ENCODE measurements around the gene EPM2AIP1. TPM values are rescaled to one million over a fixed set of nuclear protein-coding genes. Genes with fewer than 3 reads are reported as not detected.

Gene EPM2AIP1
- polyA plus RNA-seq, 1 donor from 2014 or later, result 41.4 TPM

DNA sequence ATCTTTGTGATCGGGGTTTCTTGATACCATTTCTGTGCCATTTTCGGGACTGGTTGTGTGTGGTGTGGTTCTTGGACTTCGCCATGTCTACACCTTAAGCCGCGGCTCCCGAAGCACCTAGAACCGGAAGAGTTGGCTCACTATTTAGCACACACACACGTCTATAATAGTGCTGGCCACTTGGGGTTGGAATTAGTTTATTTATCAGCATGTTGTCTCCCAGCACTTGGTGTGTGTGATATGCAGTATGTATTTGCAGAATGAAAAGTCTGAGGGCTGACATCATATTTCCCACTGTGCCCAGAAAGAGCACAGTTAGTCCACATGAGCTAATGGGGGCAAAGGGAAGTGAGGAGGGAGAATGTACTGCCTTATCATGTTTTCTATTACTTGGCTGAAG lies 24.0 kb upstream of the EPM2AIP1 start:
- Histone ChIP-seq H2AFZ (ENCODE audit: low read depth, low read length) (no peak overlapping the region), H3K27ac (ENCODE audit: low read length) (no peak overlapping the region), H3K9me2 (ENCODE audit: insufficient read depth, low read length) (no peaks in the 10 kb centered on the region), H3K4me2 (ENCODE audit: low read length) (no peak overlapping the region), H3K36me3 (ENCODE audit: insufficient read depth, low read length) (peaks cover 15% of the 10 kb centered on the region), H3K27me3 (ENCODE audit: insufficient read depth, low read depth, low read length) (no peaks in the 10 kb centered on the region), H4K20me1 (ENCODE audit: insufficient read depth) (no peaks in the 10 kb centered on the region), H3K9ac (ENCODE audit: low read length) (no peak overlapping the region), H3F3A (ENCODE audit: insufficient read depth, low read length, poor library complexity, severe bottlenecking) (no peaks in the 10 kb centered on the region), H3K4me3 (ENCODE audit: low read length) (no peak overlapping the region), H3K9me3 (ENCODE audit: low read length) (no peaks in the 10 kb centered on the region), H3K79me2 (replicated peaks; ENCODE audit: insufficient read depth, low read length) (no peaks in the 10 kb centered on the region)
- TF ChIP-seq, protein P1, sequence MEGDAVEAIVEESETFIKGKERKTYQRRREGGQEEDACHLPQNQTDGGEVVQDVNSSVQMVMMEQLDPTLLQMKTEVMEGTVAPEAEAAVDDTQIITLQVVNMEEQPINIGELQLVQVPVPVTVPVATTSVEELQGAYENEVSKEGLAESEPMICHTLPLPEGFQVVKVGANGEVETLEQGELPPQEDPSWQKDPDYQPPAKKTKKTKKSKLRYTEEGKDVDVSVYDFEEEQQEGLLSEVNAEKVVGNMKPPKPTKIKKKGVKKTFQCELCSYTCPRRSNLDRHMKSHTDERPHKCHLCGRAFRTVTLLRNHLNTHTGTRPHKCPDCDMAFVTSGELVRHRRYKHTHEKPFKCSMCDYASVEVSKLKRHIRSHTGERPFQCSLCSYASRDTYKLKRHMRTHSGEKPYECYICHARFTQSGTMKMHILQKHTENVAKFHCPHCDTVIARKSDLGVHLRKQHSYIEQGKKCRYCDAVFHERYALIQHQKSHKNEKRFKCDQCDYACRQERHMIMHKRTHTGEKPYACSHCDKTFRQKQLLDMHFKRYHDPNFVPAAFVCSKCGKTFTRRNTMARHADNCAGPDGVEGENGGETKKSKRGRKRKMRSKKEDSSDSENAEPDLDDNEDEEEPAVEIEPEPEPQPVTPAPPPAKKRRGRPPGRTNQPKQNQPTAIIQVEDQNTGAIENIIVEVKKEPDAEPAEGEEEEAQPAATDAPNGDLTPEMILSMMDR (IDR thresholded peaks at IDR 0.05; ENCODE audit: poor library complexity, severe bottlenecking), result no peak
- TF ChIP-seq MXI1 (conservative IDR thresholded peaks at IDR 0.05; ENCODE audit: poor library complexity, severe bottlenecking), result no peak
- no peak for TF ChIP-seq SMC3 (conservative IDR thresholded peaks at IDR 0.05; ENCODE audit: poor library complexity)
- no peak for TF ChIP-seq EZH2 (IDR thresholded peaks at IDR 0.05; ENCODE audit: borderline replicate concordance, insufficient read depth, low read length, poor library complexity, severe bottlenecking)

DNA sequence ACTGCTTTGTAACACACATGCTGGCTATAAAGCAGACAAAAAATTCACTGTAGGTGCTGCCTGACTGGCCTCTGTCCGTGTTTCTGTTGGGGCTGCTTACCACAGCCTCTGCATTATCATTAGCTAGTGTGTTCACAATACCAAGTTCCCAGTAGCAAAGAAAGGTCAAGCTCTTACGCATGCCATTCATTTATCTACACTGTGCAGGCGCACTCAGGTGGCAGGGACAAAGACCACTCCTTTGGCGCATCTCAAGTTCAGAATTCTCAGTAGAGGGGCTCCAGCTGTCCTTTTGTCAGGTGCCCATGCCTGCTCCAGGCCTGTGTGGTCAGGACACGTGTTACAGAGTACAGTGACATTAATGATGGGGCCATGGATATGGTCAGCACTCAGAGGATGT lies 22.7 kb upstream of the EPM2AIP1 start:
- H3K4me3 ChIP-seq (ENCODE audit: low read length), result no peak overlapping the region
- H2AFZ ChIP-seq (ENCODE audit: low read depth, low read length), result no peak overlapping the region
- no peak overlapping the region for H3K4me2 ChIP-seq (ENCODE audit: low read length)
- TF ChIP-seq RAD21 (conservative IDR thresholded peaks at IDR 0.05), result no peak
- TF ChIP-seq, protein P2, sequence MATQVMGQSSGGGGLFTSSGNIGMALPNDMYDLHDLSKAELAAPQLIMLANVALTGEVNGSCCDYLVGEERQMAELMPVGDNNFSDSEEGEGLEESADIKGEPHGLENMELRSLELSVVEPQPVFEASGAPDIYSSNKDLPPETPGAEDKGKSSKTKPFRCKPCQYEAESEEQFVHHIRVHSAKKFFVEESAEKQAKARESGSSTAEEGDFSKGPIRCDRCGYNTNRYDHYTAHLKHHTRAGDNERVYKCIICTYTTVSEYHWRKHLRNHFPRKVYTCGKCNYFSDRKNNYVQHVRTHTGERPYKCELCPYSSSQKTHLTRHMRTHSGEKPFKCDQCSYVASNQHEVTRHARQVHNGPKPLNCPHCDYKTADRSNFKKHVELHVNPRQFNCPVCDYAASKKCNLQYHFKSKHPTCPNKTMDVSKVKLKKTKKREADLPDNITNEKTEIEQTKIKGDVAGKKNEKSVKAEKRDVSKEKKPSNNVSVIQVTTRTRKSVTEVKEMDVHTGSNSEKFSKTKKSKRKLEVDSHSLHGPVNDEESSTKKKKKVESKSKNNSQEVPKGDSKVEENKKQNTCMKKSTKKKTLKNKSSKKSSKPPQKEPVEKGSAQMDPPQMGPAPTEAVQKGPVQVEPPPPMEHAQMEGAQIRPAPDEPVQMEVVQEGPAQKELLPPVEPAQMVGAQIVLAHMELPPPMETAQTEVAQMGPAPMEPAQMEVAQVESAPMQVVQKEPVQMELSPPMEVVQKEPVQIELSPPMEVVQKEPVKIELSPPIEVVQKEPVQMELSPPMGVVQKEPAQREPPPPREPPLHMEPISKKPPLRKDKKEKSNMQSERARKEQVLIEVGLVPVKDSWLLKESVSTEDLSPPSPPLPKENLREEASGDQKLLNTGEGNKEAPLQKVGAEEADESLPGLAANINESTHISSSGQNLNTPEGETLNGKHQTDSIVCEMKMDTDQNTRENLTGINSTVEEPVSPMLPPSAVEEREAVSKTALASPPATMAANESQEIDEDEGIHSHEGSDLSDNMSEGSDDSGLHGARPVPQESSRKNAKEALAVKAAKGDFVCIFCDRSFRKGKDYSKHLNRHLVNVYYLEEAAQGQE (IDR thresholded peaks at IDR 0.05; ENCODE audit: borderline replicate concordance), result no peak
- TF ChIP-seq MXI1 (conservative IDR thresholded peaks at IDR 0.05; ENCODE audit: poor library complexity, severe bottlenecking), result no peak
- TF ChIP-seq EP300 (conservative IDR thresholded peaks at IDR 0.05; ENCODE audit: poor library complexity, severe bottlenecking), result no peak
- no peak for TF ChIP-seq TAF1 (IDR thresholded peaks at IDR 0.05; ENCODE audit: low read depth)
- no peak for TF ChIP-seq EZH2 (IDR thresholded peaks at IDR 0.05; ENCODE audit: borderline replicate concordance, insufficient read depth, low read length, poor library complexity, severe bottlenecking)
- TF ChIP-seq, protein P1 (IDR thresholded peaks at IDR 0.05; ENCODE audit: poor library complexity, severe bottlenecking), result no peak
- TF ChIP-seq POLR2AphosphoS5 (IDR thresholded peaks at IDR 0.05), result no peak
- no peak for TF ChIP-seq SMC3 (conservative IDR thresholded peaks at IDR 0.05; ENCODE audit: poor library complexity)
- no peak overlapping the region for H3K9ac ChIP-seq (ENCODE audit: low read length)
- no peaks in the 10 kb centered on the region for H3K79me2 ChIP-seq (replicated peaks; ENCODE audit: insufficient read depth, low read length)
- no peaks in the 10 kb centered on the region for H3K27me3 ChIP-seq (ENCODE audit: insufficient read depth, low read depth, low read length)
- H3K9me2 ChIP-seq (ENCODE audit: insufficient read depth, low read length), result no peaks in the 10 kb centered on the region
- H3K27ac ChIP-seq (ENCODE audit: low read length), result no peak overlapping the region
- H3K9me3 ChIP-seq (ENCODE audit: low read length), result no peaks in the 10 kb centered on the region
- H3F3A ChIP-seq (ENCODE audit: insufficient read depth, low read length, poor library complexity, severe bottlenecking), result no peaks in the 10 kb centered on the region
- peaks cover 5% of the 10 kb centered on the region for H3K36me3 ChIP-seq (ENCODE audit: insufficient read depth, low read length)
- no peaks in the 10 kb centered on the region for H4K20me1 ChIP-seq (ENCODE audit: insufficient read depth)

All from neural cell (in vitro differentiated cells).